ENCODE results near the gene PAPPA. TPM values are rescaled to one million over a fixed set of nuclear protein-coding genes. Genes with fewer than 3 reads are reported as not detected.

PAPPA gene
- total RNA-seq, 3 donors from 2014 or later: 0.61 to 2.5 (median 1.9) TPM

DNA sequence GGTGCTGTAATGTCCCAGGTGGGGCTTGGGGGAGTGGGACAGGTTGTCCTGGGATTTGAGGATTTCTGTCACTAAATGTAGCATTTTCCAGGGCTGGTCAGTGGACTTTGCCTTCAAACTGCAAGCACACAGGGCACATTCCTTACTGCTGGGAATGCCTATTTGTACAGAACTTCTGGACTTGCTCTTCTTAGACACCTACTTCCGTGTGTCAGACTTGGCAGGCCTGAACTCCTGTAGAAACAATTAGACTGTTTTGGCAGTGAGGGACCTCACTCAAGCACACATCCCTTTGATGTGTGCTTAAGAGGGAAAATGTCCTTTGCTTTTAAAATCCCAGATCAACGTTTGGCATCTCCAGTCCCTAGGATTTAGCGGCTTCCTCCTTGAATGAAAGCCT is 192.2 kb downstream of the PAPPA start:
- intact Hi-C loops (cut with DNase I, micrococcal nuclease): no loop called here
- Histone ChIP-seq H3K4me3 (no peak overlapping the region), H3K9me3 (no peaks in the 10 kb centered on the region), H3K36me3 (ENCODE audit: low read depth) (no peaks in the 10 kb centered on the region), H3K4me1 (ENCODE audit: low read depth) (no peaks in the 10 kb centered on the region)
- TF ChIP-seq, protein P1, sequence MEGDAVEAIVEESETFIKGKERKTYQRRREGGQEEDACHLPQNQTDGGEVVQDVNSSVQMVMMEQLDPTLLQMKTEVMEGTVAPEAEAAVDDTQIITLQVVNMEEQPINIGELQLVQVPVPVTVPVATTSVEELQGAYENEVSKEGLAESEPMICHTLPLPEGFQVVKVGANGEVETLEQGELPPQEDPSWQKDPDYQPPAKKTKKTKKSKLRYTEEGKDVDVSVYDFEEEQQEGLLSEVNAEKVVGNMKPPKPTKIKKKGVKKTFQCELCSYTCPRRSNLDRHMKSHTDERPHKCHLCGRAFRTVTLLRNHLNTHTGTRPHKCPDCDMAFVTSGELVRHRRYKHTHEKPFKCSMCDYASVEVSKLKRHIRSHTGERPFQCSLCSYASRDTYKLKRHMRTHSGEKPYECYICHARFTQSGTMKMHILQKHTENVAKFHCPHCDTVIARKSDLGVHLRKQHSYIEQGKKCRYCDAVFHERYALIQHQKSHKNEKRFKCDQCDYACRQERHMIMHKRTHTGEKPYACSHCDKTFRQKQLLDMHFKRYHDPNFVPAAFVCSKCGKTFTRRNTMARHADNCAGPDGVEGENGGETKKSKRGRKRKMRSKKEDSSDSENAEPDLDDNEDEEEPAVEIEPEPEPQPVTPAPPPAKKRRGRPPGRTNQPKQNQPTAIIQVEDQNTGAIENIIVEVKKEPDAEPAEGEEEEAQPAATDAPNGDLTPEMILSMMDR (IDR thresholded peaks at IDR 0.05): no peak
- DNase-seq (no peak), ATAC-seq (no peak)

DNA sequence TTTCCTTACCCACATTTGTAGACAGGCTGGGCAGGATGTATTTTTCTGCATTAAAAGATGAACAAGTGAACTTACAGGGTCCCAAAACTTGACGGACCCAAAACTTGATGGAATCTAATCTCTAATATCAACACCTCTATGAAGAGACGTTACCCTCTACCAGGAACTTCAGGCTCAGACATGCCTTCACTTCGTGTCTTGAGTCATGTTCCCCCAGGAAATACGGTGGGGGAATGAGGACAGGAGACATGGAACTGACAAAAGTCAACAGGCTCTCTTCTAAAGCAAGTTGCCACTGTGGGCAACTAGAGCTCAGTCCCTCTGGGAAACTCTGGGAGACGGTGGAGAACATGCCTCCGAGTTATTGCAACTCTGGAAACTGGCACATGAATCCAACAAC is 196.1 kb downstream of the PAPPA start:
- no peaks in the 10 kb centered on the region for H3K9me3 ChIP-seq
- H3K36me3 ChIP-seq (ENCODE audit: low read depth): no peaks in the 10 kb centered on the region
- TF ChIP-seq, protein P1 (IDR thresholded peaks at IDR 0.05): no peak
- no peak overlapping the region for H3K4me3 ChIP-seq
- ATAC-seq (no peak), DNase-seq (no peak)
- no peaks in the 10 kb centered on the region for H3K4me1 ChIP-seq (ENCODE audit: low read depth)
- intact Hi-C loops (cut with DNase I, micrococcal nuclease): no loop called here

DNA sequence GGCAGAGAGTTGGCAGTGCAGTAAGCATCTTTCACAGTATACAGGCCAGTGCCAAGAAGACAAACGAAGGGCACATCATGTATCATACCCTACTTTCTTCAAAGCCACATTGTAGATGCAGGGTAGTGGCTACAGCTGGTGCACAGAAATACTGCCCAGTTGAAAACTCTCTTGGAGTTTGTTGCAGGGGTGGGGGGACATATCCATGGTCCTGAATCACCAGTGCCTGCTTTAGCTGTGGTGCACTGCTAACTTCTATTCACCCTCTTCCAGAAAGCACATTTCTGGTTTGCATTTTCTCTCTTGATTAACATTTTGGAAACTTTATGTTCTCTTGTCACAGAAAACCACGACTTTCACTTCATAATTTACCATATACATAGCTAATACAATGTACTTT is 196.6 kb downstream of the PAPPA start:
- H3K36me3 ChIP-seq (ENCODE audit: low read depth): no peaks in the 10 kb centered on the region
- no peaks in the 10 kb centered on the region for H3K4me1 ChIP-seq (ENCODE audit: low read depth)
- no peaks in the 10 kb centered on the region for H3K9me3 ChIP-seq
- DNase-seq (no peak), ATAC-seq (no peak)
- H3K4me3 ChIP-seq: no peak overlapping the region
- intact Hi-C loops (cut with DNase I, micrococcal nuclease): no loop called here
- TF ChIP-seq, protein P1 (IDR thresholded peaks at IDR 0.05): no peak

DNA sequence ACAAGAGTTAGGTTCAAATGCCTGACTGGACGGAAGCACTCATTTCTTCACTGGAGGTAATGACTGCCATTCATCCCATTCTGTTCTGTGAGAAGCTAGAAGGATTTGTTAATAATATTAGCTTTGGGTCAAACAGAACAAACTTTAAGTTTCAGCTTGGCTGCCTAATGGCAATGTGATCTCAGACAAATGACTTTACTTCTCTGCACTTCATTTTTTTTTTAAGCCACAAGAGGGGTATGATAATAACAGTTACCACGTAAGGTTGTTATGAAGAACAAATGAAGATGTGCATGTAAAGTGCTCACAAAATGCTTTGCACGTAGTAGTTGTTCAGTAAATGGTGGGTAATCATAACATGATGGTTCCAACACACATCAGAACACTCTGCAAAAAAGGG is 199.4 kb downstream of the PAPPA start:
- TF ChIP-seq, protein P1 (IDR thresholded peaks at IDR 0.05): no peak
- no peak for ATAC-seq
- H3K36me3 ChIP-seq (ENCODE audit: low read depth): no peaks in the 10 kb centered on the region

DNA sequence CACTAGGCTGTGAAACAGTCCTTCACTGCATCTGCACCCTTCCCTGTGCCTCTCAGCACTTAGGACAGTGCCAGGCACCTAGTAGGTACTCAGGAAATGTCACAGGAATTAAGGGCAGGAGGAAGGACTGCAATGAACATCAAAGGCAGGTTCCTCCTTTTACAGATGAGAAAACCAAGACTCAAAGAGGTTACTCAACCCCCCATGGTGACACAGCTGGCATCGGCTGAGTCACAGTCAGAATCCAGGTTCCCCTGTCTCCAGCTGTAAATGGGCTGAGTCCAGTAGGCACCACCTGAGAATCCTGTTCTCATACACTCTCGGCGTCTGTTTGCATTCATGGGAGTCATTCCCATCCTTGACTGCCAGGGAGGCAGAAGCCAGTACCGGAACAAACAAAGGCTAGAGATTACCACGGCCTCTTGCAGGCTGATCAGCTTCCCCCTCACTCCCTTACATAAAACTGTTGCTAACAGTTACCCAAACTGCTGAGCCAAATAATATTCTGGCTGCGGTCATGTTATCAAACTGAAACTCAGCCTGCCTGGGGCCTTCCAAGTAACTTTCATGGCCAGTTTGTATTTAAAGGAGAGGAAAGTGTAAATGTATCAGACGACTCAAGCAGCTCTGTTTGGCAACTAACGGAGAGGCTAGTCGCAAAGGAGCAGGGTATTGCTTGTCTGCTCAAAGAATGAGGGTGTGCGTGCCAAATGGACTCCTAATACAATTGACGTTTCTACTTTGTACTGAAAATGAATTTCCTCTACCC is 201.7 kb downstream of the PAPPA start:
- ATAC-seq (no peak), DNase-seq (no peak)
- TF ChIP-seq, protein P1 (IDR thresholded peaks at IDR 0.05): no peak
- H3K9me3 ChIP-seq: no peaks in the 10 kb centered on the region
- no peaks in the 10 kb centered on the region for H3K36me3 ChIP-seq (ENCODE audit: low read depth)
- no peaks in the 10 kb centered on the region for H3K4me1 ChIP-seq (ENCODE audit: low read depth)
- H3K4me3 ChIP-seq: no peak overlapping the region
- intact Hi-C loops (cut with DNase I, micrococcal nuclease): no loop called here

More for the DNA sequence above, 199.4 kb downstream of the PAPPA start:
- intact Hi-C loops (cut with DNase I, micrococcal nuclease): no loop called here
- no peak overlapping the region for H3K4me3 ChIP-seq
- H3K4me1 ChIP-seq (ENCODE audit: low read depth): no peaks in the 10 kb centered on the region
- H3K9me3 ChIP-seq: no peaks in the 10 kb centered on the region
- DNase-seq: no peak
